8988T (cell line): ENCODE results near the gene BET1.
A peak's percentile ranks its signal among the peaks of the same experiment; 100 is the strongest.
"Not testable (repeated sequence)": the region's sequence is repeated elsewhere in the genome, so short reads cannot be mapped to it uniquely, and the experiment has no call there.

Experiments used
- DNase-seq: peaks from one replicate; pipeline ENCODE4 v3.0.0; 2011

Gene BET1, protein sequence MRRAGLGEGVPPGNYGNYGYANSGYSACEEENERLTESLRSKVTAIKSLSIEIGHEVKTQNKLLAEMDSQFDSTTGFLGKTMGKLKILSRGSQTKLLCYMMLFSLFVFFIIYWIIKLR

DNA sequence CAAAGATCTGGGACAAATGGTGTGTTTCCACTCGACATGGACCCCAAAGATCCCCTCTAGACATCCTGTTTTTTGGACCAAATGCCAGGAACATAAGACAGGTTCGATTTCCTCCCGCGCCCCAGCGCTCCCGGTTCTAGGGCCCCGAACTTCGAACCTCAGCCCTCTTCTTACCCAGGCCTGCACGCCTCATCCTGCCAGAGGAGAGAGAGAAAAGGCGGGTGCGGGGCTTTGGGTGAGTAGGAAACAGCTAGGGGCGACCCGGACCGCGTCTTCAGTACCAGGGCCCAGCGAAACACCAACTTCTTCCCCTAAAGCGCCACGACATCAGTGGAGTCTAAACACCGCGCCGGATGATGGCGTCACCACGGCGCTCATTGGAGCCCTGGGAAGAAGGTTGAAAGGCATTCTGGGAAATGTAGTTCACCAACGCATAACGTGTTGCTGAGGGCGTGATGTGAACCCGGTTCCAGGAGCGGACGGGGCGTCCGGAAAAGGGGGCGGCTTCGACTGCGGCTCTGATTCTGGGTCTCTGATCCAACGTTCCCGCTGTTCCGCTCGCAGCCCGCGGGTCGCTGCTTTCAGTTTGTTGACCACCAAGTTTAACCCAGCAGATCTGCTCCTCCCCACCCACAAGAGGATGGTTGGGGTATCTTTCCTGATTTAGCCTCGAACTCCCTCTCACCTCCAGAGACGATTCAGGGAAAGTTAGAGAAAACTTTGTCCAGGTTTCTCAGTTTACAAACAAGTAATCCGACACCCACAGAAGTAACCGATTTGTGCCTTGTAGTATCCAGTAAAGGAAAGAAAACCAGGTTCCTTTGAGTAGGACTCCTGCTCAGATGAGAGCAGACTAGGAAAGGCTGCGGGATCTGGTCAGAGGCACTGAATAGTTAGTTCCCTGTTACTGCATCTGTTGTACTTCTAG lies at the start of gene BET1:
TSS of gene BET1 (minus strand) at position 332 of the 928 bp plus-strand sequence. CDS start at position 193, 139 bp downstream.
- DNase-seq = peak; percentile 29

DNA sequence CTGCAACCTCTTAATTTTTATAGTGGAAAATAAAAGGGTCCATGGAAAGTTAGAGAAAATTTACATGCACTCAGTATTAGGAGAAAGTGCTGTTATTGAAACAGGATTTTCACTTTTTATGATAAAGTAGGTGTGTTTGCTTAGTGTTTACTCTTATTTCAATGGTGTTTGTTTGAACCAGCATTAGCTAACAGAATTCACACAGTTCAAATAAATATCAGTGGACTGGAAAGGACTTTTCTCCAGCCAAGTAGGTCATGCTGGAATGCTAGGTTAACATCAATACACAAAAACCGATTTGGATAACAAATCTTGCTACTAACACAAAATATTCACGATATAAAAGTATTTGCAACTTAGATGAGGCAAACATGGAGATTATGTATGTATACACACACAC lies 49.4 kb upstream of the BET1 start:
- DNase-seq = no peak

DNA sequence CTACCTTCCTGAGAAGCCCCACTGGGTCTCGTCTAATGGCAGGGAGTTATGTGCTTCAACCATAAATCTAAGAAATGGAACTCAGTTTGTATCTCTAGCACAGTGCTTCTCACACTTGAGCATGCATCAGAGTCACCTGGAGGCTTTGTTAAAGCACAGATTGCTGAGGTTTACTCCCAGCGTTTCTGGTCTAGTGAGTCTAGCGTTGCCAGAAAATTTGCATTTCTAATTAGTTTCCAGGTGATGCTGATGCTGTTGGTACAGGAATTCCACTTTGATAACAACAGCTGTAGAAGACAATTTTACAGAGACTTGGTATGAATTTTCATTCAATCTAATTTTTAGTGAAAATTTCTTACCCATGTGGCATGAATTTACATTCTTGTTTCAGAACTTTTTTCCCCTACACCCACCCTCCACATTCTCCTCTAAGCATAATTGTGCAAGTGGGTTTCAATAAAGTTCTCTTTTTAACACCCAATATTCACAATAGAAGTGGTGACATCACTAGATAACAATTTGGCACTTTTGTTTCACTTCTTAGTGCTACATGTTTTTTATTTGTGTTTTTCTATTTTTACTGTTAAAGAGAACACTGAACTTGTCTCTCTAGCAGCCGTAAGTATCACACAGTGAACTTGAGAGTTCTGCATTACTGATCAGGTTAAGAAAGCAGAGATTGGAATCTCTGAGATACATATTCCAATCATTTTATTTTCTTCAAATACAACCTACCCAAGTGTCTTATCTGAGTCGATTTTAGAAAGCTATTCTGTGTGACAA lies 48.4 kb upstream of the BET1 start:
- no peak for DNase-seq

DNA sequence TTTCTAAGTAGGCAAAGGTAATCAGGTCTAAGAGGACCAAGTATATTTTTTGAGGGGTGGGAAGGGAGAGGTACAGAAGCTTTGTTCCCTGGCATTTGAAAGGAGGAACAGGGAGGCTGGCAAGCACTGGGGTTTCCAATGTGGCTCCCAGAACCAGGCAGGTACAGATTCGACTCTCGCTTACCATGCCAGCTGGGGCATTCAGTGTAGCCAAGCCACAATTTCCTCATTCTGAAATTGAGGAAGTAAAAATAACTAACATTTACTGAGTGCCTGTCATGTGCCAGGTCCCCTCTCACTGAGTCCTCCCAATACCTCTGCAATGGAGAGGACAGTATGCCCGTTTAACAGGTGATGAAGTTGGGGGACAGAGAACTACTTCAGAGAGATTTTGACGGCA lies 45.9 kb upstream of the BET1 start:
- no peak for DNase-seq

DNA sequence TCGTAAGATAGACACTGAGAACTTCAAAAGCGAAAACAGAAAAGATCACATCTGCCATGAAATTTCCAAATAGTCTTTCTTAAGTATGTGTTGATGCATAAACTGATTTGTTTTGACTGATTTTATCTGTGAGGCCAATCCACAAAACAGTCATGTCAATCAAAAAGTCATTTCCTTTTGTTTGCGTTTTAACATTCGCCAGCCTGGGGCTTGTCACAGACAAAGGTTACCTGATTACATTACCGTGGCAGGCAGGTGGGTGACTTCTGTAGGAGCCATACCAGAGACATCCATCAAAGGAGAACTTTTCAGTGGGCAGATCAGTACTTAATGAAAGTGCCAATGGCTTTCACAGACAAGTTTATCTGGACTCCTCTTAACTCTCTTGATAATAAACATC lies 45.5 kb upstream of the BET1 start:
- DNase-seq = no peak

DNA sequence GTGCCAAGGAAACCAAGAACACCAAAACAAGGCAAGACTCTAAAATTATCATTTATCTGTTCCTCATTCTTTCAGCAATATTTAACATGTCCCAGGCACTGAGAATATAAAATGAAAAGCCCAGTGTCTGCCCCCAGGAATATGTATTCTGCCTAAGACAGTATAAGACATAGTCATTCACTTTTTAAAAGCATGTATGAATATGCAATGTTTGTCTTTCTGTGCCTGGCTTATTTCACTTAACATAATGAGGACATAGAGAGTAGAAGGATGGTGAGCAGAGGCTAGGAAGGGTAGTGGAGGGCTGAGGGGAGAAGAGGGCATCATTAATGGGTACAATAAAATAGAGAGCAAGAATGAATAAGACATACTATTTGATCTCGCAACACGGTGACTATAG lies 44.6 kb upstream of the BET1 start:
- no peak for DNase-seq

DNA sequence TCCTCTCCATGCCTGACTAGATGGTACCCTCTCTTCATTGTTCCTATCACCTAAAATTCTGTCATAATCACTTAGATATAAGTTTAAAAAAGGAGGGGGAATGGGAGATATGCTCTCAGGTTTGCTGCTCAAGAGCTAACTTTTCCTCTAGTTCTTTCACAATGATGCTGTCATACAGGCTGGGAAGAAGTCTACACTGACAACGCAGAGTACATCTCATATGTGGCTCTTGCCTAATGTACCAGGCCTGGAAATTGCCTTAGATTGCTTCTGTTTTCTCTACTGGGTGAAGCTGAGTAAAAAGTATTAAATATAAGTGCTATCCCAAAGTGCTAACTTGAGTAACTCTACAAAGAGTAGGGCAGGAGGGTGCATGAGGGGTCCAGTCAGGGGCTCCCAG lies 43.8 kb upstream of the BET1 start:
- DNase-seq = no peak

DNA sequence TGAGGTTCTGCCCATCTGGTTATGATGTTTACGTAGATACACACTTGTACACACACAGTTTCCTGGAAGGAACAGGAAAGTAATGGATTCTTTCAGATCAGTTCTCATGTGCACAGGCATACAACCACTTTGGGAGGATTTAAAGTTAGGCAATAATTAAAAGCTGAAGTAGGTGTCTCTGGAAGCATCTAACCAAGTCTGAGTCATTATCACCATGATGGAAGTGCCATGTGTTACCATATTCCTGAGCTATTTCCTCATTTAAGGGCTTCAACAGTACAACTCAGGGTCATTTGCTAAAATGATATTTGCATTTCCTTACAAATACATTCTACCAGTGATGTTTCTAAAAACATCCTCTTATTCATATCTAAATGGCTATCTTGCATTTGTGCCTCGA lies 41.4 kb upstream of the BET1 start:
- no peak for DNase-seq

DNA sequence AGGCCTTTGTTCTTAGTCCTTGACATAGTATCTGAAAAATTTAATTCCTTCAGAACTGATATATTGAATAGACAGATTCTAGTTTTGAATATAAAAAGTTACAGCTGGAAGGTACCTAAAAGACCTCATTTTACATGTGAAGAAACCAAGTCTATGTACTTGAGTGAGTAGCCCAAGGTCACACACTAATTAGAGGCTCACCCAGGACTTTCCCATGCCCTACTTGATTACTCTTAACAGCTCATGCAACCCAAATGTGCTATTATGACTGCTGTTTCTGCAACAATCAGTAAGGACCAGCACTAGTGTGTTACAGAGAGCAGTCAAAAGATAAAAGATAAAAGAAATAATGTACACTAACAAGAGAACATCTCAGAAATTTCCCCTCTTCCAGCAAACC lies 40.7 kb upstream of the BET1 start:
- no peak for DNase-seq

DNA sequence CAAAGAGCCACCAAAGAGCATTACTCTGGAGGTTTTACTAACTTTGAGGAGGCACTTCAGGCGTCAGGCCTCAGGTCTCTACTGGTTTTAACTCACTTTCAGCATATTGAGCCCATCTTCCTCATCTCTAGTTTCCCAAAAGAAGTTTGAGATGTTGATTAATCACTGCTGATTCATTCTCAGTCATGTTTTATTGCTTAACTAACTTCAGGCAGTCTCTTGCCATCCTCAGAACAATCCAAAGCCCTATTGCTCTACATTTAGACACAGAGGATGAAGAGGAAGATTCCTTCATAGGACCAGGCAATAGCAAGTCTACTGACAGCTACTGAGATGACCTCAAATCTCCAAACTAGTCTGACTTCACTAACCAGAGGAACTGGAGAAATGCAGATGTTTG lies 39.1 kb upstream of the BET1 start:
- DNase-seq = no peak

DNA sequence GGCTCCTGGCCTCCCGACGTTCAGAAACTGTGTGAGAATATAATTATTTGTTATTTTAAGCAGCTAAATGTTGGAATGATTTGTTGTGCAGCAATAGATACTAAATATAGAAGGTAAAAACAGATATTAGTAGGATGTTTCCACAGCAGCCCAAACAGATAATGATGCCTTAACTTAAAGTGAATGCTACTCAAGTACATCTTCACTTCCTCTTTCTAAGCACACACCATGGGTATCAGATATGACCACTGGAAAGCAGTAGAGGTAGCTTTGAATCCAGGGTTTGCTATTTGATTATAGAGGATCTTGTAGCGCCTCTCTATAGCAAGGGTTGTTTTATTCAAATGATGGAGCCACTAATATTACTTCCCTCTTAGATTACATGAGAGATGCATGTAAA lies 38.2 kb upstream of the BET1 start:
- no peak for DNase-seq

DNA sequence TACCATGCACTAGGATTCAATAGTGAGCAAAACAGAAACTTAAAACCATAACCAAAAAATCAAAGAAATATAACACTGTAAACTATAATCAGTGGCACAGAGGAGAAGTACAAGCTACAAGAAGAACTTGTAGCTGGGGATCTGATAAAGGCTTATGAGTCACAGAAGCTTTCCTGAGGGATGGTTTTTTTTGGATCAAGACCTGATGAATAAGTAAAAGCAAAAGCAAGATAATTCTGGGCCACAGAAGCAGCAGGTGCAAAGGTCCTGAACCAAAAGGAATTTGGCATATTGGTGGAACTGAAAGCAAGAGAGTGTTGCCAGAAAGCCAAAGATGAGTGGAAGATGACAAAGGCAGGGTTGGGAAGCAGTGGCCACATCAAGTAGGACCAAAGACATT lies 37.4 kb upstream of the BET1 start:
- no peak for DNase-seq

DNA sequence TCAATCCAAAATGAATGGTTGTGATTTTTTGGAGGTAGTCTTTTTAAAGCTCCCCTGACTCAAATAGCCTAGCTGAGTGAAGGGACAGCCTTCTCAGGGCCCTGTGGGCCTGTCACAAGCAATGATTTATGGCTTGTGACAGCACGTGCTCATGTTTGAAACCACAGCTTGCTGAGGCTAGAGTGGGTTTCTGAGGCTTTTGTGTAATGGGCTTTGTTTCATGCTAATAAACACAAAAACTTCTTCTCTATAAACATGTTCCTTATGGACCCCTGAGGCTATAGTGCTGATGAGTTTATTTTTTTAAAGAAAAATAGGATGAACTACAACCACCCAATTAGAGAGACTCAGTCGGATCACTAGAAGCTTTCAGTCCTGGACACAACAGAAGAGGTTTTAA lies 36.1 kb upstream of the BET1 start:
- DNase-seq = no peak

DNA sequence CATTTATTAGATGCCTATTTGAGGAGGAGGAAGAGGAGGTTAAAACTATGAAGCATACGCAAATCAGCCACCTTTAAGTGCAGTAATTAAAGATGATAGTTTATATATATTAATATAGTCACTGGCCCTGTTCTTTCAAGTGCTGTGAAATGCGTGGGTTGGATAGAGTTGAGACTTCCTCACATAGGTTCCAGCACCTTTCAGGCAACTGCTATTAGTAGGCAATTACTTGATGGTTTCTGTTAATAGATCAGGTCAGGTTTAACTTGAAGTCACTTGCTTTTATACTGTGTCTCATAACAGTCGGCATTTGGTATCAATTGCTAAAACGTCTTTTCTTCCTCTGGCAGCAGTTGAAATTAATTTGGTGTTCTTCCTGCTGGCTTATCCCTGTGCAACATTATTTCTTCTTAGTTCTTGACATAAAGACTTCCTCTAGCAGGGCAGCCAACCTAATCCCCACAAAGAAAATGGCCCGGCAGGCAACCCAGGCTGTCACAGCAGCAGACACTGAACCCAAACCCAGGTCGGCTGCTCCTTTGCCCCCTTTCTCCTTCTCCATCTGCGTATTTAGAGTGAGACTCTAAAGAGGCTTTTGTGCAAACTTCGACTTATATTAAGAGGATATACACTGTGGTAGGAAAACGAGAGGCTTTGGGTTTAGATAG lies 35.3 kb upstream of the BET1 start:
- no peak for DNase-seq

DNA sequence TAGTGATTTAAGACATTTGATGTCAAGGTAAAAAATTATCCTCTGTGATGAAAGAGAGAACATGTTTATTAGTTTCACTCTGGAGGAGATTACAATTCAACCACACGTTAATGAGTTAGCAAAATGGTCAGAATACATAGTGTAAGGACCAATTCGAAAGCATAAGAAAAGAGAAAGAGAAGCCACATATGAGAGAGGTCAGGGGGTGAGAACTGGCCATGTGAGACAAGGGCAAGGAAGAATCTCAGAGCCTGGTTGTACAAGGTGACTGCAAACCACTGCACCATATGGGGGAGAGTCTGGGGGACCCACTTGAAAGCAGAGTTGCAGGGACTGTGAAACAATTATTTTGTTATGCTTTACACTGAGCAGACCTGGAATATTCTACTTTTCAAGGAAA lies 27.7 kb upstream of the BET1 start:
- DNase-seq = no peak

DNA sequence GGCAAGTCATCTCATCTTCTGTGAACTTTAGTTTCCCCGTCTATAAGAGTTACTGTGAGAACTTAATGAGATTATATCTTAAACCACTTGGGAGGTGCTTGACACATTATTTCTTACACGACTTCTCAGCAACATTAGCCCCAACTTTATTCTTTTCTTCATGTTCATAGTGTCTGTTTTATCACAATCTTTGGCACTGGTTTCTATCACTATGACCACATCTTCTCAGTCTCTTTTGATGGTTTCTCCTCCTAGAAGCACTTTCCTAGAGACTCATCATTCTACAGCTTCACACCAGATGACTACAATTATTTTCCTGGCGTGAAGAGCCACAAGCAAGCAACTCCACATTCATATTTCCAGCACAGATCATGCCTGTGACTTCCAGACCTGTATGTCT lies 26.5 kb upstream of the BET1 start:
- no peak for DNase-seq

DNA sequence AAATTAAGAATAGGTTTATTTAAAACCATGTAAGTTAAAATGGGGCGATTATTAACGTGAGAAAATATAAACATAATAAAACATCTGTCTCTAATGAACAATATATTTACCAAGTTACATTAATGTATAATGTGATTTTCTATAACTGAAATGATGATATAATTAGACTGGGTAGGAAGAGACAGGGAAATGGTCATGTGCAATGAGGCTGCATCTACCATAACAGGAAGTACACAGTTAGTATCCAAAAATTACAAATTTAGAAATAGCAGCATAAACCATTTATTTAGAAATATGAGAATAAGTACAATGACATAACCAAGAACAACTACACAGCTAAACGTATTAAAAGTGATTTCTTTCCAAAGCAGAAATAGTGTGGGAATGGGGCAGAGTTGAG lies 25.8 kb upstream of the BET1 start:
- DNase-seq = no peak

DNA sequence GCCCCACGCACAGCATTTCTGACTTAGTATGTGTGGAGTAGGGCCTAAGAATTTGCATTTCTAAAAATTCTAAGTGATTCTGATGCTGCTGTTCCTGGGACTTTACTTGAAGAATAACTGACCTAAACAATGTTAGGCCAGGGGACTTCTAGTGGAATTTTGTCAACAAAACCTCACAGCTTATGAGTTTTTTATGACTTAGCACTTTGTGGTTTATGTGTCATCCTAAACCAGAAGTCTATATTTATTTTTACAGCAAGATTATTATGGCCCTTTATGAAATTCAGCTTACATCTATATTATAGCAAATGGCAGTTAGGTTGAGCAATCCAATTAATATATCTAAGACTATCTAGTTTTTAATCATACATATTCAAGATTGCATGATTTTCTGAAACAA lies 24.6 kb upstream of the BET1 start:
- no peak for DNase-seq

DNA sequence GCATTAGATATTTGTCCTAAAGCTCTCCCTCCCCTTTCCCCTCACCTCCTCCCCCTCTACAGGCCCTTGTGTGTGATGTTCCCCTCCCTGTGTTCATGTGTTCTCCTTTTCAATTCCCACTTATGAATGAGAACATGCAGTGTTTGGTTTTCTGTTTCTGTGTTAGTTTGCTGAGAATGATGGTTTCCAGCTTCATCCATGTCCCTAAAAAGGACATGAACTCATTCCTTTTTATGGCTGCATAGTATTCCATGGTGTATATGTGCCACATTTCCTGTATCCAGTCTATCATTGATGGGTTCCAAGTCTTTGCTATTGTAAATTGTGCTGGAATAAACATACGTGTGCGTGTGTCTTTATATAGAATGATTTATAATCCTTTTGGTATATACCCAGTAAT lies 22.5 kb upstream of the BET1 start:
- not testable (repeated sequence) for DNase-seq

DNA sequence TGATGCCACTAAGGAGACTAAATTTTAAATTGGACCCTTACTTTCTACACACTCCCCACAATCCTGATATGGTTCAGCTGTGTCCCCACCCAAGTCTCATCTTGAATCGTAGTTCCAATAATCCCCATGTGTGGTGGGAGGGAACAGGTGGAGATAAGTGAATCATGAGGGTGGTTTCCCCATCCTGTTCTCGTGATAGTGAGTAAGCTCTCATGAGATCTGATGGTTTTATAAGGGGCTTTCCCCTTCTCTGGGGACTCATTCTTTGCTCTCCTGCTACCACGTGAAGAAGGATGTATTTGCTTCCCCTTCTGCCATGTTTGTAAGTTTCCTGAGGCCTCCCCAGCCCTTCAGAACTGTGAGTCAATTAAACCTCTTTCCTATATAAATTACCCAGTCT lies 18.4 kb upstream of the BET1 start:
- DNase-seq = no peak

DNA sequence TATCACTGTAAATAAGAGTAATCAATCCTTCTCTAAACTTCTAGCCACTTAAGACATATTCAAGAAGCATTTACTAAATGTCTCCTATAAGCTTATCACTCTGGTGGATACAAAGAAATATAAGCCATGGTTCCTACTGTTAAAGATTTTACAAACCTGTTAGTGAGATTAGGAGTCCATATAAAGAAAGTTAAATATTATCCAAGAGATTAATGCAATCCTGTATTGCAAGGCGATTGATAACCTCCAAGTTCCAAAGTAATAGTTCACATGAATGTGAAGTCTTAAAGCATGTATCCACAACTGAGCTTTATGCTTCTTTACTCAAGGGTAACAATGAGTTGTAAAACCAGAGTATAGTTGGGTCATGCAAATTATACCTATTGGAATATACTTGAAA lies 12.6 kb upstream of the BET1 start:
- DNase-seq = no peak

DNA sequence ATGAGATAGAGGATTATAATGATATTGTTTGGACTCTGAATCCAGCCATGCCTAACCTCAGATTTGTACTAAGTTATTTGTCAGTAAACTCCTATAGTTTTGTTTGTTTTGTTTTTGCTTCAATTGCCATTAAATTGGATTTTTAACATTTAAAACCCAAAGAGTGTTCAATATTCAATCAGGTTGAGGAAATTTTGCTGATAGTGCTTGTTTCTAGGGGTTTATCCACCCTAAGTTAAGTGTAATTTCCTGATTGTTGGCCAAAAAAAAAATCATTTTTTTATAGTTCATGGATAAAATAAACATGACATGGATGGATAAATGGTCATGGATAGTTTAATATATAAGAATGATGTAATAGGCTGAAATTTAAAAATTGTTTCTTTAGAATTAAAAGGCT lies 11.4 kb upstream of the BET1 start:
- no peak for DNase-seq

DNA sequence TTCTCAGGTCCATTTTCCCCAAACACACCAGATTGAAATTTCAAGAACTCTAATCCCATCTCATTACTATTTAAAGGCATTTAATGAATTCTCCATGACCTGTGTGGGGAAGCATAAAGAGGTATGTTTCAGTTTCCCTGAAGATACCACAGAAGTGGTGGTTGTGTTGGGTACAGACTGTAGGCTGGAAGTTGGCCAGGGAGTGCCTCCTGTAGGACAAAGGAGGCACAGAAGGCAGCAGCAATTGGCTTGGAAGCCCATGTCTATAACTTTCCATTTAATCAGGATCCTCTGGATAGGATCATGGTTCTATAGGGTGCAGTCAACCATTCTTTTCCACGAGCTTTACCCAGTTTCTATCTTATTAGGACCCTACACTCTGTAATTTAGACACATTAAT lies 8.6 kb upstream of the BET1 start:
- no peak for DNase-seq
